GM12878 (cell line): ENCODE measurements around the gene IGFL3. TPM values are rescaled to one million over a fixed set of nuclear protein-coding genes. Genes with fewer than 3 reads are reported as not detected.

Source experiments
- ATAC-seq: fragments of 200-7000 bp; cut with Tn5 transposase; 3 replicates; pipeline ENCODE4 v1.9.1; 2020; ENCODE audit warnings: mild to moderate bottlenecking, moderate library complexity
- BruUV-seq: library from RNA; stranded (reverse); fragments of 400-500 nt; replicated peaks from 2 replicates; lab custom pipeline; 2021; lab: Mats Ljungman, UMichigan
- CTCF ChIA-PET: fragments of 300-600 bp; sonication (Branson Sonifier 250); formaldehyde crosslinking; extraction: SDS; loops from one replicate; lab custom pipeline; 2021; ENCODE audit warnings: inconsistent platforms; lab: Yijun Ruan, JAX
- POLR2A ChIA-PET: fragments of 350-600 bp; formaldehyde crosslinking; extraction: SDS; loops from one replicate; lab custom pipeline; 2021; ENCODE audit warnings: inconsistent platforms; lab: Charles Lee
- RAD21 ChIA-PET: fragments of 300-600 bp; sonication (Branson Sonifier 250); formaldehyde crosslinking; loops from one replicate; lab custom pipeline; 2023; ENCODE audit warnings: antibody characterized with exemption; ENCODE audit not compliant: unreplicated experiment; lab: Charles Lee
- SMC1A ChIA-PET: fragments of 300-600 bp; sonication (Branson Sonifier 250); formaldehyde crosslinking; loops from one replicate; lab custom pipeline; 2023; ENCODE audit not compliant: unreplicated experiment, uncharacterized antibody; lab: Charles Lee
- DNase-seq: peaks from one replicate; pipeline ENCODE4 v3.0.0-alpha.2; 2011; ENCODE audit warnings: low read depth, low spot score
- FAIRE-seq: peaks from 3 replicates; lab custom pipeline; 2011; peaks lifted over from hg19 to GRCh38; lab: Jason Lieb, UNC
- H2AFZ ChIP-seq: 2 replicates; pipeline ENCODE4 v1.6.0; 2011; ENCODE audit warnings: low read depth, low read length, control low read depth; ENCODE audit not compliant: control insufficient read depth
- H3K27ac ChIP-seq: 2 replicates; pipeline ENCODE4 v1.5.1; 2011; ENCODE audit warnings: control low read depth; ENCODE audit not compliant: control insufficient read depth, insufficient read depth
- H3K27me3 ChIP-seq, 2 experiments: replicated peaks in 1 of 2; 2 replicates each; pipeline versions ENCODE4 v1.6.0 to v1.6.1; 2011; ENCODE audit warnings: low read length in 1 of 2; ENCODE audit not compliant: control insufficient read depth in 2 of 2, insufficient read depth in 2 of 2
- H3K36me3 ChIP-seq, 2 experiments: 2 replicates each; pipeline ENCODE4 v1.5.1; 2011; ENCODE audit warnings: low read length in 1 of 2; ENCODE audit not compliant: control insufficient read depth in 2 of 2, insufficient read depth in 2 of 2
- H3K4me1 ChIP-seq: 2 replicates; pipeline ENCODE4 v1.6.1; 2011; ENCODE audit warnings: mild to moderate bottlenecking, low read length, moderate library complexity, mixed read lengths; ENCODE audit not compliant: control insufficient read depth, insufficient read depth
- H3K4me2 ChIP-seq: 2 replicates; pipeline ENCODE4 v1.6.0; 2011; ENCODE audit warnings: control low read depth; ENCODE audit not compliant: control insufficient read depth, insufficient read depth
- H3K4me3 ChIP-seq: fragments of 200-600 bp; sonication (generic); 2 replicates; pipeline ENCODE4 v1.5.1; 2016
- H3K79me2 ChIP-seq: 2 replicates; pipeline ENCODE4 v1.6.0; 2011; ENCODE audit warnings: low read length; ENCODE audit not compliant: control insufficient read depth, insufficient read depth
- H3K9ac ChIP-seq: 2 replicates; pipeline ENCODE4 v1.8.0; 2011; ENCODE audit warnings: low read length, control low read depth, mixed read lengths; ENCODE audit not compliant: control insufficient read depth, insufficient read depth
- H3K9me3 ChIP-seq: replicated peaks from 3 replicates; pipeline ENCODE4 v1.5.1; 2011; ENCODE audit warnings: mild to moderate bottlenecking, low read length; ENCODE audit not compliant: control insufficient read depth, insufficient read depth
- H4K20me1 ChIP-seq: 2 replicates; pipeline ENCODE4 v1.6.0; 2011; ENCODE audit not compliant: control insufficient read depth, insufficient read depth
- ASH2L ChIP-seq: fragments of 300-600, 200-600 bp; sonication (generic); IDR thresholded peaks from 2 replicates; pipeline ENCODE4 v1.6.1; 2017; ENCODE audit warnings: low read depth, mild to moderate bottlenecking, borderline replicate concordance
- CHD4 ChIP-seq: fragments of 200-600 bp; sonication (generic); IDR thresholded peaks from 2 replicates; pipeline ENCODE4 v1.6.1; 2016; ENCODE audit warnings: mild to moderate bottlenecking
- FOXK2 ChIP-seq: fragments of 450-650 bp; IDR thresholded peaks from 2 replicates; pipeline ENCODE4 v1.6.1; 2017; ENCODE audit warnings: mild to moderate bottlenecking, moderate library complexity
- GATAD2B ChIP-seq: fragments of 450-650 bp; conservative IDR thresholded peaks from 2 replicates; pipeline ENCODE4 v1.6.1; 2017; ENCODE audit warnings: low read depth, mild to moderate bottlenecking, moderate library complexity
- SUPT20H ChIP-seq: IDR thresholded peaks from 2 replicates; pipeline ENCODE4 v1.6.1; 2011; ENCODE audit warnings: low read depth, mild to moderate bottlenecking, low read length, moderate library complexity, borderline replicate concordance; ENCODE audit not compliant: control insufficient read depth
- TCF3 ChIP-seq: IDR thresholded peaks from 2 replicates; pipeline ENCODE4 v1.6.1; 2012; ENCODE audit warnings: low read depth, mild to moderate bottlenecking, low read length, borderline replicate concordance; ENCODE audit not compliant: insufficient read depth
- YY1 ChIP-seq: IDR thresholded peaks from 2 replicates; pipeline ENCODE4 v1.6.1; 2011; ENCODE audit warnings: low read depth, mild to moderate bottlenecking, low read length
- ZBTB4 ChIP-seq: fragments of 450-650 bp; formaldehyde crosslinking; IDR thresholded peaks from 2 replicates; pipeline ENCODE4 v1.4.0; 2022; ENCODE audit warnings: mild to moderate bottlenecking, moderate library complexity
- ZNF207 ChIP-seq: fragments of 450-650 bp; IDR thresholded peaks from 2 replicates; pipeline ENCODE4 v1.6.1; 2014; ENCODE audit warnings: antibody characterized with exemption, mild to moderate bottlenecking, borderline replicate concordance
- in situ Hi-C: fragments of 300-500 bp; cut with MboI; formaldehyde crosslinking; loops from 9 replicates; pipeline ENCODE4 v1.14.3; 2018; ENCODE audit warnings: mixed read lengths
- intact Hi-C: fragments of 100-400 bp; cut with micrococcal nuclease; formaldehyde crosslinking; loops from one replicate; pipeline ENCODE4 v1.14.2; 2022; ENCODE audit not compliant: unreplicated experiment
- polyA plus RNA-seq, 11 experiments: library from polyadenylated mRNA; depleted of rRNA in 4 of 11; unstranded in 6 of 11; stranded (reverse) in 5 of 11; fragments of >200 nt; fragmentation: Nextera tagmentation in 4 of 11; fragmentation: Illumina TruSeq in 1 of 11; extraction: Ambion mirVana in 4 of 11; extraction: Trizol in 1 of 11; gene quantifications; 1 replicate in 1 of 11; 2 replicates in 10 of 11; pipeline versions ENCODE4 v1.2.1 to v1.2.3, GENCODE V29; 2011 to 2016; ENCODE audit warnings: inconsistent platforms in 2 of 11, missing spikeins in 2 of 11, low read depth in 1 of 11
- total RNA-seq, 4 experiments: library from RNA; depleted of rRNA in 3 of 4; stranded (reverse); fragments of >200 nt in 3 of 4; fragmentation: Illumina TruSeq in 1 of 4; extraction: Trizol in 1 of 4; gene quantifications; 2 replicates each; pipeline versions ENCODE4 v1.2.1 to v1.2.3, GENCODE V29; 2013 to 2021

Gene IGFL3
- total and polyA plus RNA-seq, 10 of the 15 experiments (the other 5 are each of a cell fraction or from before 2014, with no cell fraction given) = not detected

- Histone ChIP-seq H3K9me3 (peaks cover 2% of the 10 kb centered on the region; the same call in 2 of the 3 replicates), H3K4me1 (peaks cover 3% of the 10 kb centered on the region; the same call in 1 of the 2 replicates), H3K27ac (no peak overlapping the region), H4K20me1 (no peaks in the 10 kb centered on the region; the same call in 1 of the 2 replicates), H2AFZ (no peak overlapping the region), H3K79me2 (no peaks in the 10 kb centered on the region), H3K9ac (no peak overlapping the region), H3K27me3 (peaks cover 0 to 4% of the 10 kb centered on the region in 2 experiments; a peak in 1 of 4 replicates), H3K4me2 (no peak overlapping the region), H3K36me3 (no peaks in the 10 kb centered on the region), H3K4me3 (no peak overlapping the region)
- ChIA-PET CTCF (no interaction called here), SMC1A (interaction anchor here (1.5 kb wide), 1 partner anchor 19 kb away, joined by 7 read pairs; no protein-coding TSS in a partner anchor), POLR2A (no interaction called here), RAD21 (no interaction called here)
- ATAC-seq (no peak), FAIRE-seq (no peak), DNase-seq (no peak)
- TF ChIP-seq CHD4 (no peak), GATAD2B (no peak), ZNF207 (no peak), YY1 (no peak), ASH2L (no peak), ZBTB4 (no peak), FOXK2 (no peak), TCF3 (no peak), SUPT20H (no peak)
- BruUV-seq = no TSS peak
- intact Hi-C loops = no loop called here
- in situ Hi-C loops = no loop called here
These were observed 10.0 kb upstream of the IGFL3 start for GRCh38 chr19:46134527-46134926.
